Adrenal gland (tissue), 12 donors: Measurements from ENCODE around the gene KLF3. TPM values are rescaled to one million over a fixed set of nuclear protein-coding genes. Genes with fewer than 3 reads are reported as not detected.

Source experiments
- DNase-seq, 7 donors: peaks; one replicate each; pipeline ENCODE4 v3.0.0-alpha.2; 2019 to 2020
- H3K27ac ChIP-seq, 5 donors: fragments of 200-600 bp; sonication (generic) in 4 of 5; 1 replicate in 3 of 5; 2 replicates in 2 of 5; pipeline versions ENCODE4 v1.5.1 to v1.8.0; 2016 to 2020; ENCODE audit warnings: mild to moderate bottlenecking in 1 of 5
- H3K27me3 ChIP-seq: fragments of 200-600 bp; 2 replicates; pipeline ENCODE4 v1.8.0; 2021
- H3K36me3 ChIP-seq, 2 donors: fragments of 200-600 bp; replicated peaks in 1 of 2; 1 replicate in 1 of 2; 2 replicates in 1 of 2; pipeline versions ENCODE4 v1.5.1 to v1.8.0; 2018 to 2022
- H3K4me1 ChIP-seq, 2 donors: fragments of 200-600 bp; replicated peaks in 1 of 2; 1 replicate in 1 of 2; 2 replicates in 1 of 2; pipeline versions ENCODE4 v1.5.1 to v1.8.0; 2018 to 2021
- H3K4me3 ChIP-seq, 4 donors: fragments of 200-600 bp; sonication (generic) in 3 of 4; one replicate each; pipeline ENCODE4 v1.5.1; 2016 to 2018
- H3K9me3 ChIP-seq, 3 donors: fragments of 200-600 bp; sonication (generic) in 1 of 3; replicated peaks in 1 of 3; 1 replicate in 2 of 3; 2 replicates in 1 of 3; pipeline versions ENCODE4 v1.5.1 to v1.8.0; 2016 to 2021
- POLR2A ChIP-seq, 2 donors: fragments of 450-650 bp; IDR thresholded peaks; one replicate each; pipeline ENCODE4 v1.6.1; 2017; ENCODE audit warnings: antibody characterized with exemption in 2 of 2, mild to moderate bottlenecking in 2 of 2, moderate library complexity in 1 of 2
- WGBS, 4 donors: extraction: QIAGEN DNeasy Blood & Tissue Kit in 2 of 4; methylation state at CpG; one replicate each; pipeline versions ENCODE4 v1.1.5 to v1.1.7; 2013 to 2017; 5-methylcytosine and 5-hydroxymethylcytosine counted together
- intact Hi-C, 2 donors: fragments of 100-400 bp; cut with DNase I; formaldehyde crosslinking; loops; one replicate each; pipeline versions ENCODE4 v1.14.1 to v1.15.0; 2022 to 2023
- polyA plus RNA-seq, 3 donors: library from polyadenylated mRNA; stranded (reverse); fragments of 200-250 nt in 2 of 3; fragments of 350-450 nt in 1 of 3; fragmentation: Illumina TruSeq in 1 of 3; extraction: RNeasy Lipid Tissue Mini Kit (QIAGEN cat#74804) in 1 of 3; gene quantifications; one replicate each; pipeline ENCODE4 v1.2.3, GENCODE V29; 2013 to 2014
- total RNA-seq, 9 donors: library from RNA; depleted of rRNA in 4 of 9; stranded (reverse); fragments of >200 nt in 4 of 9; fragments of 120-200 nt in 1 of 9; fragmentation: NEBNext Ultra II Directional in 1 of 9; extraction: Animal tissue kit (Norgen Biotek cat#: 25700) in 1 of 9; gene quantifications; one replicate each; pipeline versions ENCODE4 v1.1.0 to v1.2.4, GENCODE V29; 2013 to 2023
- TF ChIP-seq, protein P1 (sequence below), 6 experiments: fragments of 450-650 bp in 4 of 6; fragments of 200-600 bp in 2 of 6; sonication (generic) in 1 of 6; IDR thresholded peaks; 1 replicate in 5 of 6; 2 replicates in 1 of 6; pipeline versions ENCODE4 v1.5.1 to v1.8.0; 2016 to 2021; ENCODE audit warnings: antibody characterized with exemption in 6 of 6, mild to moderate bottlenecking in 2 of 6, moderate library complexity in 1 of 6
- donor health status: healthy with polysubstance abuse.
- donor health status: Bipolar disorder and iron deficiency.
- donor health status: DM: yes; HTN: yes; CAD: no.
- donor health status: DM: no; HTN: no; CAD: no.
- donor health status: DM: no; HTN: no; CAD: no.
- donor health status: DM: yes; HTN: yes; CAD: no.

Gene KLF3
- total and polyA plus RNA-seq, 12 donors = 10.1 to 45.7 (median 38.0) TPM

GRCh38 chr4:38723726-38724474 is 59.9 kb downstream of the KLF3 start:
- no peak for DNase-seq
- Histone ChIP-seq H3K4me3 (no peak overlapping the region), H3K9me3 (no peaks in the 10 kb centered on the region), H3K27me3 (no peaks in the 10 kb centered on the region), H3K36me3 (no peaks in the 10 kb centered on the region), H3K4me1 (no peaks in the 10 kb centered on the region), H3K27ac (no peak overlapping the region)
- intact Hi-C loops = no loop called here
- WGBS, 4 donors = 87 to 91% (median 89%) methylated on average over 7 of the region's 7 CpGs
- TF ChIP-seq, protein P1, sequence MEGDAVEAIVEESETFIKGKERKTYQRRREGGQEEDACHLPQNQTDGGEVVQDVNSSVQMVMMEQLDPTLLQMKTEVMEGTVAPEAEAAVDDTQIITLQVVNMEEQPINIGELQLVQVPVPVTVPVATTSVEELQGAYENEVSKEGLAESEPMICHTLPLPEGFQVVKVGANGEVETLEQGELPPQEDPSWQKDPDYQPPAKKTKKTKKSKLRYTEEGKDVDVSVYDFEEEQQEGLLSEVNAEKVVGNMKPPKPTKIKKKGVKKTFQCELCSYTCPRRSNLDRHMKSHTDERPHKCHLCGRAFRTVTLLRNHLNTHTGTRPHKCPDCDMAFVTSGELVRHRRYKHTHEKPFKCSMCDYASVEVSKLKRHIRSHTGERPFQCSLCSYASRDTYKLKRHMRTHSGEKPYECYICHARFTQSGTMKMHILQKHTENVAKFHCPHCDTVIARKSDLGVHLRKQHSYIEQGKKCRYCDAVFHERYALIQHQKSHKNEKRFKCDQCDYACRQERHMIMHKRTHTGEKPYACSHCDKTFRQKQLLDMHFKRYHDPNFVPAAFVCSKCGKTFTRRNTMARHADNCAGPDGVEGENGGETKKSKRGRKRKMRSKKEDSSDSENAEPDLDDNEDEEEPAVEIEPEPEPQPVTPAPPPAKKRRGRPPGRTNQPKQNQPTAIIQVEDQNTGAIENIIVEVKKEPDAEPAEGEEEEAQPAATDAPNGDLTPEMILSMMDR (IDR thresholded peaks at IDR 0.05) = no peak
- TF ChIP-seq POLR2A (IDR thresholded peaks at IDR 0.05) = no peak

DNA sequence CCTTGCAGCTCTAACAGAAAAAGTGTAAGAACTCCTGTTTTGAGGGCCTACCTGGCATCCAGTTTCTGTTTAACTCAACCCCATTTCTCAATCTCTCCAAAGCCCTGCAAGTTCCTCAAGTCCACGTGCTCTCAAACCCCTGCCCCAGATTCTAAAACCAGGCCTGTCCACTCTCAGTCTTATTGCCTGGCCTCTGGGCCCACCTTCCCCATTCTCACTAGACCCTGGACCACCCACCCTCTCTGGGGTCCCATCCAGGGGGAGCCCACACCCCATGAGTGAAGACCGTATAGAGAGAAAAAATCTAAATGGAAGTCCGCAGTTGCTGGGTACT is 60.4 kb downstream of the KLF3 start:
- H3K36me3 ChIP-seq = no peaks in the 10 kb centered on the region
- H3K27ac ChIP-seq = no peak overlapping the region
- H3K27me3 ChIP-seq = no peaks in the 10 kb centered on the region
- TF ChIP-seq, protein P1 (IDR thresholded peaks at IDR 0.05) = no peak
- no peak for TF ChIP-seq POLR2A (IDR thresholded peaks at IDR 0.05)
- H3K9me3 ChIP-seq = no peaks in the 10 kb centered on the region
- no peak overlapping the region for H3K4me3 ChIP-seq
- WGBS, 4 donors = 84 to 98% (median 89%) methylated on average over 3 of the region's 3 CpGs
- DNase-seq = no peak
- no peaks in the 10 kb centered on the region for H3K4me1 ChIP-seq
- intact Hi-C loops = no loop called here

- 66 to 71% (median 67%) methylated on average over 4 of the region's 4 CpGs for WGBS, 4 donors
Measured at GRCh38 chr4:38728631-38729141, 64.7 kb downstream of the KLF3 start.

DNA sequence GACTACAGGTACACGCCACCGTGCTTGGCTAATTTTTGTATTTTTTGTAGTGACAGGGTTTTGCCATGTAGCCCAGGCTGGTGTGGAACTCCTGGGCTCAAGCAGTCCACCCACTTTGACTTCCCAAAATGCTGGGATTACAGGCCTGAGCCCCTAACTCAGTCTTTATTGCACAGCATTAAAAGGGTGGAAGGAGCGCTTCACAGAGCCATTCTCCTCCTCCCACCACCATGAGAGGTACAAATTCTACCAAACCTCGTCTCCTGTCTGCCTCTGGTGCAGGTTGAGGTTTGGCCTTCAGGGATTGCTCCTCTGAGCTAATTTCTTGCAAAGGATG is 66.5 kb downstream of the KLF3 start:
- TF ChIP-seq, protein P1 (IDR thresholded peaks at IDR 0.05) = no peak
- Histone ChIP-seq H3K9me3 (no peaks in the 10 kb centered on the region), H3K4me3 (no peak overlapping the region), H3K27ac (no peak overlapping the region), H3K4me1 (no peaks in the 10 kb centered on the region), H3K36me3 (no peaks in the 10 kb centered on the region), H3K27me3 (no peaks in the 10 kb centered on the region)
- no peak for DNase-seq
- WGBS, 4 donors = 89 to 95% (median 93%) methylated on average over 3 to 4 of the region's 4 CpGs
- intact Hi-C loops = loop anchor here (2.0 to 5.0 kb wide), 5 partner anchors 413 to 668 kb away; no protein-coding TSS in a partner anchor

More at GRCh38 chr4:38728631-38729141, 64.7 kb downstream of the KLF3 start:
- no peak for DNase-seq
- Histone ChIP-seq H3K9me3 (no peaks in the 10 kb centered on the region), H3K4me3 (no peak overlapping the region), H3K27ac (no peak overlapping the region), H3K4me1 (no peaks in the 10 kb centered on the region), H3K36me3 (no peaks in the 10 kb centered on the region), H3K27me3 (no peaks in the 10 kb centered on the region)
- intact Hi-C loops = no loop called here
- TF ChIP-seq, protein P1 (IDR thresholded peaks at IDR 0.05) = no peak
- TF ChIP-seq POLR2A (IDR thresholded peaks at IDR 0.05) = no peak
